Measurements from ENCODE around the gene ZIC1. TPM values are rescaled to one million over a fixed set of nuclear protein-coding genes. Genes with fewer than 3 reads are reported as not detected.

ZIC1 gene
- total and polyA plus RNA-seq, 2 of the 13 experiments (the other 11 are each of a cell fraction or from before 2014, with no cell fraction given), result not detected

DNA sequence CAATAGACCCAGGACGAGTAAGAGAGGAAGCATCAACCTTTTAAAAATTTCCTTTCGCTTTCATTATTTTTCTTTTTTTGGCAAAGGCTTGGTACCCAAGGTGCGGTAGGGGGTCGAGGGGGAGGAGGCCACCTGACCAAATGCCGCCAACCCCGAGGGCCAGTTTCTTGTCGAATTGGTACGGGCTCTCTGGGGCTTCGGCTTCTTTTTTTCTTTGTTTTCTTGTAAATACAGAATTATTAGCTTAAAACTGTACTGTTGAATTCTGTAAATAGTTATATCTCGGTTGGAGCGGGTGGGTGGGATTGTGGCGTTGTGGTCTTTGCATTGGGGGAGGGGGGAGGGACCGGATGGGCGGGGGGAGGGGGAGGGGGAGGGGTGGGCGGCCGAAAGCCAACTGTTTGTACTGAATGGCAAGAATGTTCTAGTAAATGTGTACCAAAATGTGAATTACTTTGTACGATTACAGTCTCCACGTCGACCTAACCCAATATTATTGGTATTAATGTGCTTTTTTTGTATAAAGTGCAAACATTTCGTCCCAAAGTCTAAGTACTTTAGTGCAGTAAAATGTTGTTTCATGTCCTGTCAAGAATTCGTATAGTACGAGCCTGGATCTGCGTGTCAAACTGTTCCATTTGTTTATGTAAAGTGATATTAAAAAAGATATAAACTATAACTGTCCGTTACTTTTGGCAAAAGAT, 4.7 kb downstream of the ZIC1 start:
- no peaks in the 10 kb centered on the region for H4K20me1 ChIP-seq (ENCODE audit: insufficient read depth, low read length)
- DNase-seq (ENCODE audit: low spot score), result no peak
- no peaks in the 10 kb centered on the region for H3K4me1 ChIP-seq (ENCODE audit: insufficient read depth, low read length)
- no peak overlapping the region for H3K9ac ChIP-seq (ENCODE audit: insufficient read depth, low read depth, low read length)
- ChIA-PET CTCF (ENCODE audit: low intra/inter-chr PET ratio, low total read pairs) (no interaction called here), POLR2A (no interaction called here)
- TF ChIP-seq, protein P1, sequence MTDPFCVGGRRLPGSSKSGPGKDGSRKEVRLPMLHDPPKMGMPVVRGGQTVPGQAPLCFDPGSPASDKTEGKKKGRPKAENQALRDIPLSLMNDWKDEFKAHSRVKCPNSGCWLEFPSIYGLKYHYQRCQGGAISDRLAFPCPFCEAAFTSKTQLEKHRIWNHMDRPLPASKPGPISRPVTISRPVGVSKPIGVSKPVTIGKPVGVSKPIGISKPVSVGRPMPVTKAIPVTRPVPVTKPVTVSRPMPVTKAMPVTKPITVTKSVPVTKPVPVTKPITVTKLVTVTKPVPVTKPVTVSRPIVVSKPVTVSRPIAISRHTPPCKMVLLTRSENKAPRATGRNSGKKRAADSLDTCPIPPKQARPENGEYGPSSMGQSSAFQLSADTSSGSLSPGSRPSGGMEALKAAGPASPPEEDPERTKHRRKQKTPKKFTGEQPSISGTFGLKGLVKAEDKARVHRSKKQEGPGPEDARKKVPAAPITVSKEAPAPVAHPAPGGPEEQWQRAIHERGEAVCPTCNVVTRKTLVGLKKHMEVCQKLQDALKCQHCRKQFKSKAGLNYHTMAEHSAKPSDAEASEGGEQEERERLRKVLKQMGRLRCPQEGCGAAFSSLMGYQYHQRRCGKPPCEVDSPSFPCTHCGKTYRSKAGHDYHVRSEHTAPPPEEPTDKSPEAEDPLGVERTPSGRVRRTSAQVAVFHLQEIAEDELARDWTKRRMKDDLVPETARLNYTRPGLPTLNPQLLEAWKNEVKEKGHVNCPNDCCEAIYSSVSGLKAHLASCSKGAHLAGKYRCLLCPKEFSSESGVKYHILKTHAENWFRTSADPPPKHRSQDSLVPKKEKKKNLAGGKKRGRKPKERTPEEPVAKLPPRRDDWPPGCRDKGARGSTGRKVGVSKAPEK (CRISPR knock-in tag; IDR thresholded peaks at IDR 0.05; ENCODE audit: borderline replicate concordance), result no peak
- TF ChIP-seq, protein P2, sequence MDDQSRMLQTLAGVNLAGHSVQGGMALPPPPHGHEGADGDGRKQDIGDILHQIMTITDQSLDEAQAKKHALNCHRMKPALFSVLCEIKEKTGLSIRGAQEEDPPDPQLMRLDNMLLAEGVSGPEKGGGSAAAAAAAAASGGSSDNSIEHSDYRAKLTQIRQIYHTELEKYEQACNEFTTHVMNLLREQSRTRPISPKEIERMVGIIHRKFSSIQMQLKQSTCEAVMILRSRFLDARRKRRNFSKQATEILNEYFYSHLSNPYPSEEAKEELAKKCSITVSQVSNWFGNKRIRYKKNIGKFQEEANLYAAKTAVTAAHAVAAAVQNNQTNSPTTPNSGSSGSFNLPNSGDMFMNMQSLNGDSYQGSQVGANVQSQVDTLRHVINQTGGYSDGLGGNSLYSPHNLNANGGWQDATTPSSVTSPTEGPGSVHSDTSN (CRISPR knock-in tag; IDR thresholded peaks at IDR 0.05; ENCODE audit: borderline replicate concordance), result no peak
- TF ChIP-seq, protein P3, sequence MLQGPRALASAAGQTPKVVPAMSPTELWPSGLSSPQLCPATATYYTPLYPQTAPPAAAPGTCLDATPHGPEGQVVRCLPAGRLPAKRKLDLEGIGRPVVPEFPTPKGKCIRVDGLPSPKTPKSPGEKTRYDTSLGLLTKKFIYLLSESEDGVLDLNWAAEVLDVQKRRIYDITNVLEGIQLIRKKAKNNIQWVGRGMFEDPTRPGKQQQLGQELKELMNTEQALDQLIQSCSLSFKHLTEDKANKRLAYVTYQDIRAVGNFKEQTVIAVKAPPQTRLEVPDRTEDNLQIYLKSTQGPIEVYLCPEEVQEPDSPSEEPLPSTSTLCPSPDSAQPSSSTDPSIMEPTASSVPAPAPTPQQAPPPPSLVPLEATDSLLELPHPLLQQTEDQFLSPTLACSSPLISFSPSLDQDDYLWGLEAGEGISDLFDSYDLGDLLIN (CRISPR knock-in tag; IDR thresholded peaks at IDR 0.05; ENCODE audit: borderline replicate concordance), result no peak
- TF ChIP-seq MATR3 (CRISPR knock-in tag; IDR thresholded peaks at IDR 0.05), result no peak
- TF ChIP-seq, protein P4, sequence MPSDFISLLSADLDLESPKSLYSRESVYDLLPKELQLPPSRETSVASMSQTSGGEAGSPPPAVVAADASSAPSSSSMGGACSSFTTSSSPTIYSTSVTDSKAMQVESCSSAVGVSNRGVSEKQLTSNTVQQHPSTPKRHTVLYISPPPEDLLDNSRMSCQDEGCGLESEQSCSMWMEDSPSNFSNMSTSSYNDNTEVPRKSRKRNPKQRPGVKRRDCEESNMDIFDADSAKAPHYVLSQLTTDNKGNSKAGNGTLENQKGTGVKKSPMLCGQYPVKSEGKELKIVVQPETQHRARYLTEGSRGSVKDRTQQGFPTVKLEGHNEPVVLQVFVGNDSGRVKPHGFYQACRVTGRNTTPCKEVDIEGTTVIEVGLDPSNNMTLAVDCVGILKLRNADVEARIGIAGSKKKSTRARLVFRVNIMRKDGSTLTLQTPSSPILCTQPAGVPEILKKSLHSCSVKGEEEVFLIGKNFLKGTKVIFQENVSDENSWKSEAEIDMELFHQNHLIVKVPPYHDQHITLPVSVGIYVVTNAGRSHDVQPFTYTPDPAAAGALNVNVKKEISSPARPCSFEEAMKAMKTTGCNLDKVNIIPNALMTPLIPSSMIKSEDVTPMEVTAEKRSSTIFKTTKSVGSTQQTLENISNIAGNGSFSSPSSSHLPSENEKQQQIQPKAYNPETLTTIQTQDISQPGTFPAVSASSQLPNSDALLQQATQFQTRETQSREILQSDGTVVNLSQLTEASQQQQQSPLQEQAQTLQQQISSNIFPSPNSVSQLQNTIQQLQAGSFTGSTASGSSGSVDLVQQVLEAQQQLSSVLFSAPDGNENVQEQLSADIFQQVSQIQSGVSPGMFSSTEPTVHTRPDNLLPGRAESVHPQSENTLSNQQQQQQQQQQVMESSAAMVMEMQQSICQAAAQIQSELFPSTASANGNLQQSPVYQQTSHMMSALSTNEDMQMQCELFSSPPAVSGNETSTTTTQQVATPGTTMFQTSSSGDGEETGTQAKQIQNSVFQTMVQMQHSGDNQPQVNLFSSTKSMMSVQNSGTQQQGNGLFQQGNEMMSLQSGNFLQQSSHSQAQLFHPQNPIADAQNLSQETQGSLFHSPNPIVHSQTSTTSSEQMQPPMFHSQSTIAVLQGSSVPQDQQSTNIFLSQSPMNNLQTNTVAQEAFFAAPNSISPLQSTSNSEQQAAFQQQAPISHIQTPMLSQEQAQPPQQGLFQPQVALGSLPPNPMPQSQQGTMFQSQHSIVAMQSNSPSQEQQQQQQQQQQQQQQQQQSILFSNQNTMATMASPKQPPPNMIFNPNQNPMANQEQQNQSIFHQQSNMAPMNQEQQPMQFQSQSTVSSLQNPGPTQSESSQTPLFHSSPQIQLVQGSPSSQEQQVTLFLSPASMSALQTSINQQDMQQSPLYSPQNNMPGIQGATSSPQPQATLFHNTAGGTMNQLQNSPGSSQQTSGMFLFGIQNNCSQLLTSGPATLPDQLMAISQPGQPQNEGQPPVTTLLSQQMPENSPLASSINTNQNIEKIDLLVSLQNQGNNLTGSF (CRISPR knock-in tag; IDR thresholded peaks at IDR 0.05), result no peak
- TF ChIP-seq ZNF749 (CRISPR knock-in tag; IDR thresholded peaks at IDR 0.05; ENCODE audit: borderline replicate concordance), result no peak
- TF ChIP-seq ZNF530 (CRISPR knock-in tag; IDR thresholded peaks at IDR 0.05; ENCODE audit: low read depth), result no peak
- TF ChIP-seq, protein P5, sequence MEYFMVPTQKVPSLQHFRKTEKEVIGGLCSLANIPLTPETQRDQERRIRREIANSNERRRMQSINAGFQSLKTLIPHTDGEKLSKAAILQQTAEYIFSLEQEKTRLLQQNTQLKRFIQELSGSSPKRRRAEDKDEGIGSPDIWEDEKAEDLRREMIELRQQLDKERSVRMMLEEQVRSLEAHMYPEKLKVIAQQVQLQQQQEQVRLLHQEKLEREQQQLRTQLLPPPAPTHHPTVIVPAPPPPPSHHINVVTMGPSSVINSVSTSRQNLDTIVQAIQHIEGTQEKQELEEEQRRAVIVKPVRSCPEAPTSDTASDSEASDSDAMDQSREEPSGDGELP (IDR thresholded peaks at IDR 0.05; ENCODE audit: borderline replicate concordance, low read depth), result no peak
- H3K4me2 ChIP-seq (ENCODE audit: low read depth, low read length), result no peak overlapping the region
- no TSS peak for BruUV-seq (replicated peaks)
- peaks cover 0 to 11% of the 10 kb centered on the region in 2 experiments; a peak in 3 of 5 replicates for H3K27me3 ChIP-seq (ENCODE audit: control insufficient read depth in 1 of 2, insufficient read depth in 2 of 2, low read length in 2 of 2)
- intact Hi-C loops (cut with micrococcal nuclease; ENCODE audit: unreplicated experiment), result no loop called here
- no peaks in the 10 kb centered on the region for H3K36me3 ChIP-seq (replicated peaks in 1 of 2; ENCODE audit: control insufficient read depth in 1 of 2, insufficient read depth in 2 of 2, low read length in 2 of 2)
- FAIRE-seq, result no peak
- no peak overlapping the region for H3K27ac ChIP-seq (ENCODE audit: extremely low read length, insufficient read depth, low read length)
- no peaks in the 10 kb centered on the region for H3K9me3 ChIP-seq (ENCODE audit: low read length)
- WGBS (ENCODE audit: low lambda C conversion rate), result 22% methylated on average over 23 of the region's 24 CpGs
- H2AFZ ChIP-seq (ENCODE audit: low read length), result no peak overlapping the region
- in situ Hi-C loops (cut with HindIII; ENCODE audit: extremely low pct_ligation_motif_present, low pct_unique_long_range_greater_than_20kb), result no loop called here
- H3K4me3 ChIP-seq (replicated peaks in 1 of 3; ENCODE audit: insufficient read depth in 1 of 3, low read depth in 2 of 3, low read length in 3 of 3), result no peak overlapping the region
- ATAC-seq, result no peak
- H3K79me2 ChIP-seq (ENCODE audit: insufficient read depth, low read length), result no peaks in the 10 kb centered on the region
